ENCODE data around the gene VPS11.
A peak's percentile ranks its signal among the peaks of the same experiment; 100 is the strongest.

The VPS11 gene

DNA sequence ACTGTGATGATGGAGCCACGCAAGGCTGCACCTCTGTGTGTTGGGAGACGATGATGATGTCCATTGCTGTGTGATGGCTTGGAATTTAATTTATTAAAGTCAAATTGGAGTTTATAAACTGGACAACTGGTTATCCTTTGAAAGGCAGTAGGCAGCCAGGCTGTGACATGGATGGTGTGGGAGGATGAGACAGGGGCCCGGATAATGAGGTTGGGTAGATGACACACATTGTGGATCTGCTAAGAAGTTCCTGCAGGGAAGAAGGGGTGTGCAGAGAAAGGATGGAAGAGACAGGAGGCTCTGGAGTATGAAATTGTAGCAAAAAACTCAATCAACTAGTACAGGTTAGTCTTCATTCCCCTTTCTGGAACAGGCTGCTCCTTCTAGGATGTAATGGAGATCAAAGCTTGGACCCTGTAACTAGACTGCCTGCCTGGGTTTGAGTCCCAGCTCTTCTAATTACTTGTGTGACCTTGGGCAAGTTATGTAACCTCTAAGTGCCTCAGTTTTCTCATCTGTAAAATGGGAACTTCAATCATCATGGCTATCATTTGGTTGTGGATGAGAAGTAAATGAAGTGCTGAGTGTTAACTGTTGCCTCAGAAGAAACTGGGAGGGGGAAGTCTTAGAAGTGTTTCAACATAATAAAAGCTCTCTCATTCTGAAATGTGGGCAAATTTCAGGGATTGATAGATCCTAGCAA lies 49.5 kb downstream of the VPS11 start:
- peaks cover 29% of the 10 kb centered on the region for H3K36me3 ChIP-seq (ENCODE audit: control insufficient read depth, insufficient read depth, low read length, severe bottlenecking)
- H3K4me1 ChIP-seq (ENCODE audit: control insufficient read depth, insufficient read depth, low read length), result peaks cover 9% of the 10 kb centered on the region
- no peaks in the 10 kb centered on the region for H3K27me3 ChIP-seq (replicated peaks; ENCODE audit: control insufficient read depth, insufficient read depth, low read length)
- no peaks in the 10 kb centered on the region for H3K9me3 ChIP-seq (ENCODE audit: control insufficient read depth, low read length)
- no peak for DNase-seq (ENCODE audit: low read depth)
- no peak overlapping the region for H3K4me3 ChIP-seq (ENCODE audit: low read length)
- H3K9ac ChIP-seq (ENCODE audit: low read length), result no peak overlapping the region

DNA sequence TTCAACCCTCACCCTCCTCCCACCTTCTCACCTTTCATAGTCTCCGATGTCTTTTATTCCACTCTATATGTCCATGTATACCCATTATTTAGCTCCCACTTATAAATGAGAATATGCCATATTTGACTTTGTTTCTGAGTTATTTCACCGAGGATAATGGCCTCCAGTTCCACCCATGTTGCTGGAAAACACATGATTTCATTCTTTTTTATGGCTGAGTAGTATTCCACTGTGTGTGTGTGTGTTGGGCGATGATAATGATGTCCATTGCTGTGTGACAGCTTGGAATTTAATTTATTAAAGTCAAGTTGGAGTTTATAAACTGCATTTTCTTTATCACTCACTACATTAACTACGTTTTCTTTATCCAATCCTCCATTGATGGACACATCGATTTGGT lies 50.6 kb downstream of the VPS11 start:
- Histone ChIP-seq H3K9ac (ENCODE audit: low read length) (no peak overlapping the region), H3K9me3 (ENCODE audit: control insufficient read depth, low read length) (no peaks in the 10 kb centered on the region), H3K36me3 (ENCODE audit: control insufficient read depth, insufficient read depth, low read length, severe bottlenecking) (peaks cover 22% of the 10 kb centered on the region), H3K4me1 (ENCODE audit: control insufficient read depth, insufficient read depth, low read length) (peaks cover 20% of the 10 kb centered on the region), H3K27me3 (replicated peaks; ENCODE audit: control insufficient read depth, insufficient read depth, low read length) (no peaks in the 10 kb centered on the region), H3K4me3 (ENCODE audit: low read length) (no peak overlapping the region)
- no peak for DNase-seq (ENCODE audit: low read depth)

DNA sequence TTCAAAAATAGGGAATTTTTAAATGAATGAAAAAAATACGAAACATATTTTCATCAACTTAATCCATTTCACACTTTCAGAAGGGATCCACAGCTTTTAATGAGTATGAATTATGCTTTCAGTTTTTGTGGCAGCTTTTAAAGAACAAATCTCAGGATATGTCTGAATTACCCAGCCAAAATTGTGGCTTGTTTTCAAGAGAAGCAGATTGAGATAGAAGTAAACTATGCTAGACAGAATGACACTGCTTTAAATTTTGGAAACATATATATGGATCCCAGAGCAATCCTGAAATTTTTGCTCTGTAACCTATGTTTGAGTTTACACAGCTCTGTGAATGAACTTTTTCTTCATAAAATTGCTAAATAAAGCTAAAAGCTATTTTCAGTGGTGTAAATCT lies 51.3 kb downstream of the VPS11 start:
- Histone ChIP-seq H3K9ac (ENCODE audit: low read length) (no peak overlapping the region), H3K4me3 (ENCODE audit: low read length) (no peak overlapping the region), H3K4me1 (ENCODE audit: control insufficient read depth, insufficient read depth, low read length) (peaks cover 21% of the 10 kb centered on the region), H3K9me3 (ENCODE audit: control insufficient read depth, low read length) (no peaks in the 10 kb centered on the region), H3K36me3 (ENCODE audit: control insufficient read depth, insufficient read depth, low read length, severe bottlenecking) (peaks cover 21% of the 10 kb centered on the region), H3K27me3 (replicated peaks; ENCODE audit: control insufficient read depth, insufficient read depth, low read length) (no peaks in the 10 kb centered on the region)
- DNase-seq (ENCODE audit: low read depth), result no peak

DNA sequence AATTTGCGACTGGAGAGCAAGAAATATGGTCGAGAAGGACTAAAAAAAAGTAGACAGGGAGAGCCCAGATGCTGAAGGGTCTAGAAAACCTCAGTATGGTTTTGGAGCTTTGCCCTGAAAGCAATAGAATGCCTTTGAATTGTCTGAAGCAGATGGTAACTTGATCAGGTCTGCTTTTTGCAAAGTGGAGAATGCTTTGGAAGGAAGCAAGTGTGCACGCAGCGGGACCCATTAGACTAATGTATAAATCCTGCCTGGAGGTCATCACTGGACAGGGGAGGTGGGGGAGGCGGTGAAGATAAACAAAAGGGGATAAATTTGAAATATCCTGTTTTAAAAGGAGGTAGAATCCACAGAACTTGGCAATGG lies 53.0 kb downstream of the VPS11 start:
- DNase-seq (ENCODE audit: low read depth), result peak; percentile 66
- no peaks in the 10 kb centered on the region for H3K9me3 ChIP-seq (ENCODE audit: control insufficient read depth, low read length)
- H3K4me3 ChIP-seq (ENCODE audit: low read length), result peak overlapping the region; percentile 96

DNA sequence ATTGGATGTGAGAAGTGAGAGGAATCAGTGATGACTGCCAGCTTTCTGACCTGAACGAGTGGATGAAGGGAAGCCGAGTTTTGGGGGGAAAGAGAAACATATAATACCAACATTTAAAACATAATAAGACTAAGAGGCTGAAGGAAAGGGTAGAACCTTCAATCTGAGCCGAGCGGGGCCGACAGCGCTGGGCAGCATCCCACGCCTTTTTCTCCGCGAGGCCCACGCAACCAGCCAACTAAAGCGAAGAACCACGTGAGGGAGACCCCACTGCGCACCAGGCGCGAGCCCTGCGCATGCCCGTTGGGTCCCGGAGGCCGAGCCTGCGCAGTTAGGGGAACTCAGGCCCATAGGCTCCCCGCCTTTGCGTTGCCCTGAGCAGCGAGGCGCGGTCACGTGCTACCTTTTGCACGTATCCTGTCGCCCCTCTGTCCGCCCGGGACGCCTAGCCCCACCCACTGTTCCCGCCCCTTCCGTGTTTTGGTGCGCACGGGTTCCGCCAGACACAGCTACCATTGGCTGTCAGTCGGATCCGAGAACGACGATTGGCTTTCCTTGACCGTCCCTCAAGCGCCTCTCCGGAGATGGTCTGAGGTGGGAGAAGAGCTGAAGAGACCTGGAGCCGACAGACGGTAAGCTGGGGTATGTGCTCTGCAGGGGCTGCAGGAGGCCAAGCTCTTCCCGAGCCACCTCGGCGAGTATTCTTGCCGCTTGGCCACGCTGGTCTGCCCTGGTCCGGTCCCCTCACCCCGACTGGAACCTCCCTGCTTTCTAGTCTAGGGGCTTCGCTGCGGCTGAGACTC lies 53.6 kb downstream of the VPS11 start, which contains the start of gene HINFP:
TSS of gene HINFP (plus strand) at position 573 of the 803 bp plus-strand sequence. CDS start 5,365 bp downstream, outside the sequence.
- Histone ChIP-seq H3K36me3 (ENCODE audit: control insufficient read depth, insufficient read depth, low read length, severe bottlenecking) (peaks cover 13% of the 10 kb centered on the region), H3K9me3 (ENCODE audit: control insufficient read depth, low read length) (no peaks in the 10 kb centered on the region), H3K4me1 (ENCODE audit: control insufficient read depth, insufficient read depth, low read length) (peaks cover 24% of the 10 kb centered on the region), H3K27me3 (replicated peaks; ENCODE audit: control insufficient read depth, insufficient read depth, low read length) (no peaks in the 10 kb centered on the region), H3K4me3 (ENCODE audit: low read length) (peak within 1 kb of the TSS; percentile 96), H3K9ac (ENCODE audit: low read length) (peak within 1 kb of the TSS; percentile 94)
- peak; percentile 100 for DNase-seq (ENCODE audit: low read depth)

More for the DNA sequence above, 53.0 kb downstream of the VPS11 start:
- Histone ChIP-seq H3K4me1 (ENCODE audit: control insufficient read depth, insufficient read depth, low read length) (peaks cover 24% of the 10 kb centered on the region), H3K36me3 (ENCODE audit: control insufficient read depth, insufficient read depth, low read length, severe bottlenecking) (peaks cover 14% of the 10 kb centered on the region), H3K27me3 (replicated peaks; ENCODE audit: control insufficient read depth, insufficient read depth, low read length) (no peaks in the 10 kb centered on the region), H3K9ac (ENCODE audit: low read length) (peak overlapping the region; percentile 91)

DNA sequence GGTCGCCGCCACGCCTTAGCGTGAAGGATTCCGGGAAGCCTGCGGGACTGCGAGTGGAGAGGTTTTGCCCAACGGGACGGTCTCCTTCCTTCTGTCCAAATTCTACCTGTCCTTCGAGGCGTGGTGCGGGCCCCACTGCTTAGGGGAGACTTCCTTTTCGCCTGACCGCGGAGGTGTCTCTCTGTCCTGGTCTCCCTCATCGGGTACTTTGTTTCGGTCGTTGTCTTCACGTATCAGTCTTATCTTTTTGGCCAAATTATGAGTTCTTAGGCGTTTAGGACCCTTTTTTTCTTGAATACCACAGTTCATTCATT lies 54.1 kb downstream of the VPS11 start:
- H3K9me3 ChIP-seq (ENCODE audit: control insufficient read depth, low read length), result no peaks in the 10 kb centered on the region
- no peaks in the 10 kb centered on the region for H3K27me3 ChIP-seq (replicated peaks; ENCODE audit: control insufficient read depth, insufficient read depth, low read length)
- H3K36me3 ChIP-seq (ENCODE audit: control insufficient read depth, insufficient read depth, low read length, severe bottlenecking), result peaks cover 13% of the 10 kb centered on the region
- peak overlapping the region; percentile 94 for H3K9ac ChIP-seq (ENCODE audit: low read length)
- peak overlapping the region; percentile 96 for H3K4me3 ChIP-seq (ENCODE audit: low read length)
- no peak for DNase-seq (ENCODE audit: low read depth)
- H3K4me1 ChIP-seq (ENCODE audit: control insufficient read depth, insufficient read depth, low read length), result peaks cover 27% of the 10 kb centered on the region

DNA sequence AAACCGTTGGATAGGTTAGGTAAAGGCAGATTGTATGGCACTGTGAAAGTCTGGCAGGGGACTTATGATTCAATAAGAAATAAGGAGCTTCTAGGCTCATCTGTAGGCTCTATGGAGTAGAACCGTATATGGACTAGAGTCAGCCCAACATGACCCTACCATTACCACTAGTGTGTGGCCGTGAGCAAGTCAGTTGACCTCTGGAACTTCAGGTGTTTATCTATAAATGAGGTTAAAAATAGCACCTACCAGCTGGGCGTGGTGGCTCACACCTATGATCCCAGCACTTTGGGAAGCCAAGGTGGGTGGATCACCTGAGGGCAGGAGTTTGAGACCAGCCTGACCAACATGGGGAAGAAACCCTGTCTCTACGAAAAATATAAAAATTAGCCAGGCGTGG lies 58.2 kb downstream of the VPS11 start:
- Histone ChIP-seq H3K36me3 (ENCODE audit: control insufficient read depth, insufficient read depth, low read length, severe bottlenecking) (peaks cover 20% of the 10 kb centered on the region), H3K9ac (ENCODE audit: low read length) (no peak overlapping the region), H3K27me3 (replicated peaks; ENCODE audit: control insufficient read depth, insufficient read depth, low read length) (no peaks in the 10 kb centered on the region), H3K9me3 (ENCODE audit: control insufficient read depth, low read length) (no peaks in the 10 kb centered on the region), H3K4me3 (ENCODE audit: low read length) (no peak overlapping the region), H3K4me1 (ENCODE audit: control insufficient read depth, insufficient read depth, low read length) (peaks cover 22% of the 10 kb centered on the region)
- DNase-seq (ENCODE audit: low read depth), result no peak

DNA sequence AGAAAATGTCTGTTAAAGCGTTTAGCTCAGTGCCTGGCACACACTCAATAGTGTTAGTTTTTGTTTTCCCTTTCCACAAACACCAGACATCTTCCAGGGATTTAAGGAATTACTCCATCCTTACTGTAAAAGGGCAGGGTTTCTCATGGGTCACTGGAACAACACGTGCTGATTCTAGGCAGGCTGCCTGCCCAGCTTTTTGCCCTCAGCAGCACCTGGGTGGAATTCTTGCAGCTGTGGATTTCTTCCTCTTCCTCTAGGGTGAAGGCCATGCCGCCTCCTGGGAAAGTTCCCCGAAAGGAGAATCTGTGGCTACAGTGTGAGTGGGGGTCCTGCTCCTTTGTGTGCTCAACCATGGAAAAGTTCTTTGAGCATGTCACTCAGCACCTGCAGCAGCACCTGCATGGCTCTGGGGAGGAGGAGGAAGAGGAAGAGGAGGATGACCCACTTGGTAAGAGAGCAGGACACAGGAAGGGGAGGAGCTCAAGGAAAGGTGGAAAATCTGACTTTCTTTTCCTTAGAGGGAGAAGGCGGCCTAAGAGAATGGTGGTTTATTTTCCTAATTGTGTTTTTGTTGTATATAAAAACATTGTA lies 59.2 kb downstream of the VPS11 start:
- Histone ChIP-seq H3K36me3 (ENCODE audit: control insufficient read depth, insufficient read depth, low read length, severe bottlenecking) (peaks cover 30% of the 10 kb centered on the region), H3K9ac (ENCODE audit: low read length) (no peak overlapping the region), H3K4me3 (ENCODE audit: low read length) (no peak overlapping the region), H3K4me1 (ENCODE audit: control insufficient read depth, insufficient read depth, low read length) (peaks cover 21% of the 10 kb centered on the region), H3K27me3 (replicated peaks; ENCODE audit: control insufficient read depth, insufficient read depth, low read length) (no peaks in the 10 kb centered on the region), H3K9me3 (ENCODE audit: control insufficient read depth, low read length) (no peaks in the 10 kb centered on the region)
- DNase-seq (ENCODE audit: low read depth), result no peak

DNA sequence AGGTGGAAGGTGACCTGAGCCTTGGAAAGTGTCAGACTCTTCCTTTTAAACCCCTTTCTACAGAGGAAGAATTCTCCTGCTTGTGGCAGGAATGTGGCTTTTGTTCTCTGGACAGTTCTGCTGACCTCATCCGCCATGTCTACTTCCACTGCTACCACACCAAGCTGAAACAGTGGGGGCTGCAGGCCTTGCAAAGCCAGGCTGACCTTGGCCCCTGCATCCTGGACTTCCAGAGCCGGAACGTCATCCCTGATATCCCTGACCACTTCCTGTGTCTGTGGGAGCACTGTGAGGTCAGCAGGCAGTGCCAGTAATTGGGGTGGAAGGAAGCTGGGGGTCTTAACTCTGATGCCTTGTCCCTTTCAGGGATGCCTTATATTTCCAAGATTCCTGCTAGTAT lies 63.0 kb downstream of the VPS11 start:
- H3K27me3 ChIP-seq (replicated peaks; ENCODE audit: control insufficient read depth, insufficient read depth, low read length), result no peaks in the 10 kb centered on the region
- H3K9me3 ChIP-seq (ENCODE audit: control insufficient read depth, low read length), result no peaks in the 10 kb centered on the region
- peaks cover 3% of the 10 kb centered on the region for H3K4me1 ChIP-seq (ENCODE audit: control insufficient read depth, insufficient read depth, low read length)
- DNase-seq (ENCODE audit: low read depth), result no peak
- H3K36me3 ChIP-seq (ENCODE audit: control insufficient read depth, insufficient read depth, low read length, severe bottlenecking), result peaks cover 49% of the 10 kb centered on the region
- no peak overlapping the region for H3K9ac ChIP-seq (ENCODE audit: low read length)
- H3K4me3 ChIP-seq (ENCODE audit: low read length), result no peak overlapping the region

Data from adipocyte (in vitro differentiated cells).